HG03432 (cell line): Measurements from ENCODE around the gene PIK3CA.
"Not testable (repeated sequence)": the region's sequence is repeated elsewhere in the genome, so short reads cannot be mapped to it uniquely, and the experiment has no call there.

Experiments
- ATAC-seq: cut with Tn5 transposase; IDR thresholded peaks from one replicate; pipeline ENCODE4 v1.9.1; 2021; ENCODE audit warnings: mild to moderate bottlenecking, moderate library complexity; ENCODE audit not compliant: unreplicated experiment

Gene PIK3CA

GRCh38 chr3:179194931-179195330 lies 46.8 kb downstream of the PIK3CA start:
- no peak for ATAC-seq

GRCh38 chr3:179196098-179196497 lies 47.9 kb downstream of the PIK3CA start:
- peak; percentile 92 for ATAC-seq

- ATAC-seq, result no peak
Observed at GRCh38 chr3:179196700-179197099, 48.5 kb downstream of the PIK3CA start.

- ATAC-seq, result no peak
Observed at GRCh38 chr3:179200790-179201189, 52.6 kb downstream of the PIK3CA start.

- not testable (repeated sequence) for ATAC-seq
Observed at GRCh38 chr3:179215550-179215949, 67.4 kb downstream of the PIK3CA start.

GRCh38 chr3:179218213-179218612 lies 70.1 kb downstream of the PIK3CA start:
- ATAC-seq, result not testable (repeated sequence)

GRCh38 chr3:179223548-179223947 lies 75.4 kb downstream of the PIK3CA start:
- no peak for ATAC-seq

GRCh38 chr3:179224584-179224983 lies 76.4 kb downstream of the PIK3CA start:
- ATAC-seq, result no peak

GRCh38 chr3:179227349-179227748 lies 79.2 kb downstream of the PIK3CA start:
- ATAC-seq, result no peak

GRCh38 chr3:179229177-179229576 lies 81.0 kb downstream of the PIK3CA start:
- ATAC-seq, result no peak

- no peak for ATAC-seq
Observed at GRCh38 chr3:179233043-179233442, 84.9 kb downstream of the PIK3CA start.

GRCh38 chr3:179234199-179234598 lies 86.0 kb downstream of the PIK3CA start:
- ATAC-seq, result no peak

GRCh38 chr3:179236669-179237301 lies 88.6 kb downstream of the PIK3CA start:
- peak; percentile 88 for ATAC-seq

GRCh38 chr3:179240299-179240698 lies 92.1 kb downstream of the PIK3CA start:
- ATAC-seq, result not testable (repeated sequence)

- not testable (repeated sequence) for ATAC-seq
Observed at GRCh38 chr3:179242859-179243258, 94.7 kb downstream of the PIK3CA start.

- ATAC-seq, result no peak
Observed at GRCh38 chr3:179244878-179245277, 96.7 kb downstream of the PIK3CA start.

GRCh38 chr3:179247289-179248015 lies 99.3 kb downstream of the PIK3CA start:
- ATAC-seq, result no peak

- ATAC-seq, result no peak
Observed at GRCh38 chr3:179250803-179251476, 102.8 kb downstream of the PIK3CA start, which contains the start of gene KCNMB3. Gene KCNMB3 (minus strand): TSS chr3:179251114. CDS start chr3:179250990, 124 bp downstream.

GRCh38 chr3:179256813-179257212 lies 108.7 kb downstream of the PIK3CA start:
- ATAC-seq, result no peak

GRCh38 chr3:179257742-179258141 lies 109.6 kb downstream of the PIK3CA start:
- ATAC-seq, result not testable (repeated sequence)

GRCh38 chr3:179258820-179259219 lies 110.7 kb downstream of the PIK3CA start:
- ATAC-seq, result no peak
